OCI-LY7 (cell line): ENCODE data around the gene ANTXR1. TPM values are rescaled to one million over a fixed set of nuclear protein-coding genes. Genes with fewer than 3 reads are reported as not detected.

Experiments used
- BruUV-seq: library from RNA; stranded (reverse); fragments of 400-500 nt; replicated peaks from 2 replicates; lab custom pipeline; 2021; lab: Mats Ljungman, UMichigan
- CTCF ChIA-PET: fragments of 300-600 bp; sonication (Branson Sonifier 250); formaldehyde crosslinking; loops from one replicate; lab custom pipeline; 2022; ENCODE audit warnings: antibody characterized with exemption; ENCODE audit not compliant: unreplicated experiment; lab: Charles Lee
- POLR2A ChIA-PET: fragments of 300-600 bp; sonication (Branson Sonifier 250); formaldehyde crosslinking; loops from one replicate; lab custom pipeline; 2022; ENCODE audit warnings: antibody characterized with exemption; lab: Charles Lee
- DNase-seq: peaks from one replicate; pipeline ENCODE4 v3.0.0-alpha.2; 2015; ENCODE audit warnings: low spot score
- H2AFZ ChIP-seq: fragments of 200-600 bp; sonication (generic), shearing (Covaris generic); 2 replicates; pipeline ENCODE4 v1.6.1; 2014; ENCODE audit warnings: mild to moderate bottlenecking, antibody characterized with exemption, low read length, moderate library complexity
- H3K27ac ChIP-seq: fragments of 200-600 bp; sonication (generic); 2 replicates; pipeline ENCODE4 v1.5.1; 2014; ENCODE audit warnings: mixed run types, low read depth, mild to moderate bottlenecking, moderate library complexity, low read length, inconsistent platforms; ENCODE audit not compliant: poor library complexity, severe bottlenecking
- H3K36me3 ChIP-seq: fragments of 200-600 bp; sonication (generic); 2 replicates; pipeline ENCODE4 v1.6.1; 2014; ENCODE audit warnings: mild to moderate bottlenecking, antibody characterized with exemption, low read length, moderate library complexity, mixed read lengths; ENCODE audit not compliant: insufficient read depth
- H3K4me1 ChIP-seq: fragments of 200-600 bp; sonication (generic); 2 replicates; pipeline ENCODE4 v1.5.1; 2014; ENCODE audit warnings: mild to moderate bottlenecking, low read length; ENCODE audit not compliant: insufficient read depth, poor library complexity, severe bottlenecking
- H3K4me2 ChIP-seq: fragments of 200-600 bp; sonication (generic); 2 replicates; pipeline ENCODE4 v1.6.1; 2014; ENCODE audit warnings: mild to moderate bottlenecking, low read length
- H3K4me3 ChIP-seq: fragments of 200-600 bp; sonication (generic); 2 replicates; pipeline ENCODE4 v1.5.1; 2014; ENCODE audit warnings: mild to moderate bottlenecking, low read depth, low read length; ENCODE audit not compliant: poor library complexity, severe bottlenecking
- H3K79me2 ChIP-seq: fragments of 200-600 bp; sonication (generic); 2 replicates; pipeline ENCODE4 v1.6.1; 2016; ENCODE audit warnings: low read depth, mild to moderate bottlenecking, low read length, moderate library complexity, mixed read lengths; ENCODE audit not compliant: insufficient read depth
- H3K9me2 ChIP-seq: fragments of 200-600 bp; sonication (generic); 2 replicates; pipeline ENCODE4 v1.6.1; 2016; ENCODE audit warnings: mild to moderate bottlenecking, low read length, mixed read lengths; ENCODE audit not compliant: insufficient read depth
- H3K9me3 ChIP-seq: fragments of 200-600 bp; sonication (generic); 2 replicates; pipeline ENCODE4 v1.6.1; 2014; ENCODE audit warnings: mild to moderate bottlenecking, mixed run types, low read length, mixed read lengths
- H4K20me1 ChIP-seq: fragments of 200-600 bp; sonication (generic); 2 replicates; pipeline ENCODE4 v1.6.1; 2014; ENCODE audit warnings: mild to moderate bottlenecking, antibody characterized with exemption, low read length, moderate library complexity, mixed read lengths; ENCODE audit not compliant: insufficient read depth
- EZH2phosphoT487 ChIP-seq: fragments of 200-600 bp; sonication (generic); IDR thresholded peaks from 2 replicates; pipeline ENCODE4 v1.6.1; 2018; ENCODE audit warnings: low read depth, borderline replicate concordance, mild to moderate bottlenecking, mixed run types, antibody characterized with exemption, low read length, moderate library complexity, mixed read lengths
- intact Hi-C: fragments of 100-400 bp; cut with micrococcal nuclease; formaldehyde crosslinking; loops from one replicate; pipeline ENCODE4 v1.10.0; 2022; ENCODE audit not compliant: unreplicated experiment
- total RNA-seq, 2 experiments: library from RNA; depleted of rRNA in 1 of 2; stranded (reverse); fragments of >200 nt in 1 of 2; shearing (Covaris generic) in 1 of 2; gene quantifications; 2 replicates each; pipeline ENCODE4 v1.2.3, GENCODE V29; 2014 to 2022
- TF ChIP-seq, protein P1 (sequence below): fragments of 200-600 bp; sonication (generic); conservative IDR thresholded peaks from 2 replicates; pipeline ENCODE4 v1.5.1; 2014; ENCODE audit warnings: mild to moderate bottlenecking, antibody characterized with exemption, low read length, moderate library complexity, mixed read lengths

The ANTXR1 gene
- total RNA-seq, 2 experiments from 2014 or later = not detected

DNA sequence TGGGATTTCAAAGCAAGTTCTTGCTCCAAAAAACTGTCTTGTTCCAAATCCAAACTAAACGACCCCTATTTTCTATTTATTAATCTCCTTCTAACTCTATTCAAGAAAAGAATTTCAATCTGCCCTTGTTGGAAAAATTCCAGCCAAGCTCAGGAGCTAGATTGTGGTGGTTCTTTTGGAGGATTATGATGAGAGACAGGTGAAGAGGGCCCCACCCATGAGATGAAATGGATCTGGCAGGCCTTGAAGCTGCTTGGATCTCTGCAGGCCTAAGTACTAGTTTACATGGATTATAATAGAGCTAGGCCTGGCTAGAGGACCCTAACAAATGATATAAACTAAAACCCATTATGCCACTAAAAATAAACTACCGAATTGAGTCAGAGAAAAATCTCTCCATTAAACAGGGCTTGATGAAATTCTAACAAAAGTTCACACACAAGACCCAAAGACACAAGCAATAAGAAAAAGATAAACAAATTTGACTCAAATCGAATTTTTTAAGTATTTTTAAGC is 272.5 kb downstream of the ANTXR1 start:
- intact Hi-C loops = no loop called here
- H3K4me2 ChIP-seq = no peak overlapping the region
- no peak overlapping the region for H2AFZ ChIP-seq
- no TSS peak for BruUV-seq
- ChIA-PET POLR2A (no interaction called here), CTCF (no interaction called here)
- H3K9me3 ChIP-seq = no peaks in the 10 kb centered on the region
- no peaks in the 10 kb centered on the region for H3K9me2 ChIP-seq
- H3K36me3 ChIP-seq = no peaks in the 10 kb centered on the region
- H3K4me1 ChIP-seq = no peaks in the 10 kb centered on the region
- TF ChIP-seq, protein P1, sequence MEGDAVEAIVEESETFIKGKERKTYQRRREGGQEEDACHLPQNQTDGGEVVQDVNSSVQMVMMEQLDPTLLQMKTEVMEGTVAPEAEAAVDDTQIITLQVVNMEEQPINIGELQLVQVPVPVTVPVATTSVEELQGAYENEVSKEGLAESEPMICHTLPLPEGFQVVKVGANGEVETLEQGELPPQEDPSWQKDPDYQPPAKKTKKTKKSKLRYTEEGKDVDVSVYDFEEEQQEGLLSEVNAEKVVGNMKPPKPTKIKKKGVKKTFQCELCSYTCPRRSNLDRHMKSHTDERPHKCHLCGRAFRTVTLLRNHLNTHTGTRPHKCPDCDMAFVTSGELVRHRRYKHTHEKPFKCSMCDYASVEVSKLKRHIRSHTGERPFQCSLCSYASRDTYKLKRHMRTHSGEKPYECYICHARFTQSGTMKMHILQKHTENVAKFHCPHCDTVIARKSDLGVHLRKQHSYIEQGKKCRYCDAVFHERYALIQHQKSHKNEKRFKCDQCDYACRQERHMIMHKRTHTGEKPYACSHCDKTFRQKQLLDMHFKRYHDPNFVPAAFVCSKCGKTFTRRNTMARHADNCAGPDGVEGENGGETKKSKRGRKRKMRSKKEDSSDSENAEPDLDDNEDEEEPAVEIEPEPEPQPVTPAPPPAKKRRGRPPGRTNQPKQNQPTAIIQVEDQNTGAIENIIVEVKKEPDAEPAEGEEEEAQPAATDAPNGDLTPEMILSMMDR = no peak
- no peak for TF ChIP-seq EZH2phosphoT487
- H3K4me3 ChIP-seq = no peak overlapping the region
- no peak overlapping the region for H3K27ac ChIP-seq
- DNase-seq = no peak
- no peaks in the 10 kb centered on the region for H4K20me1 ChIP-seq
- H3K79me2 ChIP-seq = no peaks in the 10 kb centered on the region

DNA sequence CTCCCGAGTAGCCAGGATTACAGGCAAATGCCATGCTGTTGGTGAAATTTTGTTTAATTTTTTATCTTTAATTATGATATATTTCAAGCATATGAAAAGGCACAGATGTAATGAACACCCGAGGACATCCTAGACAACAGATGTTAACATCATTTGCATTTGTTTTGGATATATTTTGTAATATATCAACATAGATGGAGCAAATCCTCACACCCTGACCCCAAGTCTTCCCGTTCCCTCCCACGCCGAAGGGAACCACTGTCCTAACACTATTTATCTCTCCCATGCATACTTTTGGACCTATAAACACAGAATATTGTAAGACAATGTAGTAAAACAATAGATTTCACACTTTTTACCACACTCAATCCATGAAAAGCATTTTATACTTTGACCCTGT is 274.6 kb downstream of the ANTXR1 start:
- no peak overlapping the region for H3K4me3 ChIP-seq
- no peaks in the 10 kb centered on the region for H3K9me3 ChIP-seq
- H4K20me1 ChIP-seq = no peaks in the 10 kb centered on the region
- H3K4me2 ChIP-seq = no peak overlapping the region
- no TSS peak for BruUV-seq
- H3K27ac ChIP-seq = no peak overlapping the region
- H3K9me2 ChIP-seq = no peaks in the 10 kb centered on the region
- no peaks in the 10 kb centered on the region for H3K4me1 ChIP-seq
- no peak overlapping the region for H2AFZ ChIP-seq
- no peak for DNase-seq
- H3K79me2 ChIP-seq = no peaks in the 10 kb centered on the region
- ChIA-PET POLR2A (no interaction called here), CTCF (no interaction called here)
- H3K36me3 ChIP-seq = no peaks in the 10 kb centered on the region
- no peak for TF ChIP-seq EZH2phosphoT487
- TF ChIP-seq, protein P1 = no peak
- intact Hi-C loops = no loop called here

DNA sequence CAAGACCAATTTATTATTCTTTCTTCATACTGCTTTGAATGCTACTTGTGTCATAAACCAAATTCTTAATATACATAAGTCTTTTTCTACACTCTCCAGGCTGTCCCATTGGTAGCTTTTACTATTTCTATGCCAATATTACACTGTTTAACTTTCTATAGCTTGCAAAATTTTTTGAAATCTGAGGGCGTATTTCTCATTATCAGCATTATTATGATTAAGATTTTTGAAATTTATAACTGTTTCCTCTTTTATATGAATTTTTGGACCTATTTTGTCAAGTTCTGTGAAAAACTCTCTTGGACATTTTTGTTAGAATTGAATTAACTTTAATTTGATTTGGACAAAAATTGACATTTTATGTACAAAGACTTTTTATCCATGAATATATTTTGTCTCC is 275.4 kb downstream of the ANTXR1 start:
- H3K4me3 ChIP-seq = no peak overlapping the region
- BruUV-seq = no TSS peak
- H2AFZ ChIP-seq = no peak overlapping the region
- H3K4me1 ChIP-seq = no peaks in the 10 kb centered on the region
- TF ChIP-seq, protein P1 = no peak
- no peak for TF ChIP-seq EZH2phosphoT487
- no peaks in the 10 kb centered on the region for H3K36me3 ChIP-seq
- no peak for DNase-seq
- intact Hi-C loops = no loop called here
- no peak overlapping the region for H3K4me2 ChIP-seq
- no peaks in the 10 kb centered on the region for H3K9me2 ChIP-seq
- H3K27ac ChIP-seq = no peak overlapping the region
- no peaks in the 10 kb centered on the region for H3K9me3 ChIP-seq
- ChIA-PET CTCF (no interaction called here), POLR2A (interaction anchor here (0.7 kb wide), 1 partner anchor 1457 kb away, joined by 5 read pairs; no protein-coding TSS in a partner anchor)
- no peaks in the 10 kb centered on the region for H4K20me1 ChIP-seq
- no peaks in the 10 kb centered on the region for H3K79me2 ChIP-seq
